ENCODE results near the gene ZBTB8A. TPM values are rescaled to one million over a fixed set of nuclear protein-coding genes. Genes with fewer than 3 reads are reported as not detected.
"Not testable (repeated sequence)": the region's sequence is repeated elsewhere in the genome, so short reads cannot be mapped to it uniquely, and the experiment has no call there.

The ZBTB8A gene
- total and polyA plus RNA-seq, 4 donors: 11.8 to 20.4 (median 13.7) TPM

DNA sequence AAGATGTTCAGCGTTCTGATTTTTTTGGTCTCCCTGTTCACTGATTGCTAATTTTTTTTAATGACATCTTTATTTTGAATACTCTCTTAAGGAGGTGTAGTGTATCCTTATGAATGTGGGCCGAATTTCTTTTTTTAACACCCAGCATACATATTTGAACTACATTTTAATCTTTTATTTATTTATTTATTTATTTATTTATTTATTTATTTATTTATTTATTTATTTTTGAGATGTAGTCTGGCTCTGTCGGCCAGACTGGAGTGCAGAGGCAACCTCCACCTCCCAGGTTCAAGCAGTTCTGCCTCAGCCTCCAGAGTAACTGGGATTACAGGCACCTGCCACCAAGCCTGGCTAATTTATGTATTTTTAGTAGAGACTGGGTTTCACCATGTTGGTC lies 15.1 kb downstream of the ZBTB8A start:
- H3K27me3 ChIP-seq (ENCODE audit: control insufficient read depth, insufficient read depth, low read length): no peaks in the 10 kb centered on the region

GRCh38 chr1:32557035-32557434 lies 17.8 kb downstream of the ZBTB8A start:
- WGBS (ENCODE audit: insufficient coverage): no CpG with 5 or more reads among the region's 5 CpGs
- DNase-seq (ENCODE audit: low read depth in 4 of 6, low spot score in 6 of 6); H3K27ac ChIP-seq (ENCODE audit: low read depth, low read length); H3K27me3 ChIP-seq (ENCODE audit: control insufficient read depth, insufficient read depth, low read length); H3K4me3 ChIP-seq (ENCODE audit: low read depth, low read length); H3K9me3 ChIP-seq (ENCODE audit: control insufficient read depth, insufficient read depth, low read length); H3K4me1 ChIP-seq (ENCODE audit: control insufficient read depth, insufficient read depth, low read length): not testable (repeated sequence)
- peaks cover 38% of the 10 kb centered on the region for H3K36me3 ChIP-seq (ENCODE audit: control insufficient read depth, insufficient read depth, low read length)

More for the DNA sequence above, 15.1 kb downstream of the ZBTB8A start:
- H3K9me3 ChIP-seq (ENCODE audit: control insufficient read depth, insufficient read depth, low read length): no peaks in the 10 kb centered on the region
- H3K36me3 ChIP-seq (ENCODE audit: control insufficient read depth, insufficient read depth, low read length): peaks cover 19% of the 10 kb centered on the region
- no peak overlapping the region for H3K4me3 ChIP-seq (ENCODE audit: low read depth, low read length)
- H3K27ac ChIP-seq (ENCODE audit: low read depth, low read length): no peak overlapping the region
- WGBS (ENCODE audit: insufficient coverage): no CpG with 5 or more reads among the region's 3 CpGs
- no peaks in the 10 kb centered on the region for H3K4me1 ChIP-seq (ENCODE audit: control insufficient read depth, insufficient read depth, low read length)
- no peak for DNase-seq (ENCODE audit: low read depth in 4 of 6, low spot score in 6 of 6)

- DNase-seq (ENCODE audit: low read depth in 4 of 6, low spot score in 6 of 6): no peak
- H3K27me3 ChIP-seq (ENCODE audit: control insufficient read depth, insufficient read depth, low read length): no peaks in the 10 kb centered on the region
- H3K36me3 ChIP-seq (ENCODE audit: control insufficient read depth, insufficient read depth, low read length): peaks cover 41% of the 10 kb centered on the region
- no peak overlapping the region for H3K27ac ChIP-seq (ENCODE audit: low read depth, low read length)
- no peaks in the 10 kb centered on the region for H3K9me3 ChIP-seq (ENCODE audit: control insufficient read depth, insufficient read depth, low read length)
- no CpG with 5 or more reads among the region's 1 CpG for WGBS (ENCODE audit: insufficient coverage)
- H3K4me3 ChIP-seq (ENCODE audit: low read depth, low read length): no peak overlapping the region
- H3K4me1 ChIP-seq (ENCODE audit: control insufficient read depth, insufficient read depth, low read length): no peaks in the 10 kb centered on the region
These were observed 18.6 kb downstream of the ZBTB8A start for GRCh38 chr1:32557812-32558211.

GRCh38 chr1:32568929-32569328 lies 29.7 kb downstream of the ZBTB8A start:
- DNase-seq (ENCODE audit: low read depth in 4 of 6, low spot score in 6 of 6): no peak
- Histone ChIP-seq H3K36me3 (ENCODE audit: control insufficient read depth, insufficient read depth, low read length) (peaks cover 4% of the 10 kb centered on the region), H3K27ac (ENCODE audit: low read depth, low read length) (no peak overlapping the region), H3K27me3 (ENCODE audit: control insufficient read depth, insufficient read depth, low read length) (no peaks in the 10 kb centered on the region), H3K4me3 (ENCODE audit: low read depth, low read length) (no peak overlapping the region), H3K9me3 (ENCODE audit: control insufficient read depth, insufficient read depth, low read length) (no peaks in the 10 kb centered on the region), H3K4me1 (ENCODE audit: control insufficient read depth, insufficient read depth, low read length) (no peaks in the 10 kb centered on the region)
- WGBS (ENCODE audit: insufficient coverage): no CpG with 5 or more reads among the region's 2 CpGs

- peaks cover 5% of the 10 kb centered on the region for H3K36me3 ChIP-seq (ENCODE audit: control insufficient read depth, insufficient read depth, low read length)
- DNase-seq (ENCODE audit: low read depth in 4 of 6, low spot score in 6 of 6): peak in 2 of 6 donors; percentile 5 to 30
- 95% methylated on average over 4 of the region's 10 CpGs for WGBS (ENCODE audit: insufficient coverage)
These were observed 41.3 kb downstream of the ZBTB8A start for GRCh38 chr1:32580348-32581017.

GRCh38 chr1:32592943-32593342 lies 53.7 kb downstream of the ZBTB8A start:
- Histone ChIP-seq H3K27ac (ENCODE audit: low read depth, low read length) (no peak overlapping the region), H3K9me3 (ENCODE audit: control insufficient read depth, insufficient read depth, low read length) (no peaks in the 10 kb centered on the region), H3K27me3 (ENCODE audit: control insufficient read depth, insufficient read depth, low read length) (no peaks in the 10 kb centered on the region), H3K36me3 (ENCODE audit: control insufficient read depth, insufficient read depth, low read length) (peaks cover 24% of the 10 kb centered on the region), H3K4me1 (ENCODE audit: control insufficient read depth, insufficient read depth, low read length) (no peaks in the 10 kb centered on the region), H3K4me3 (ENCODE audit: low read depth, low read length) (no peak overlapping the region)
- no peak for DNase-seq (ENCODE audit: low read depth in 4 of 6, low spot score in 6 of 6)
- WGBS (ENCODE audit: insufficient coverage): no CpG with 5 or more reads among the region's 9 CpGs

More at GRCh38 chr1:32580348-32581017, 41.3 kb downstream of the ZBTB8A start:
- Histone ChIP-seq H3K27me3 (ENCODE audit: control insufficient read depth, insufficient read depth, low read length) (no peaks in the 10 kb centered on the region), H3K4me1 (ENCODE audit: control insufficient read depth, insufficient read depth, low read length) (no peaks in the 10 kb centered on the region), H3K9me3 (ENCODE audit: control insufficient read depth, insufficient read depth, low read length) (no peaks in the 10 kb centered on the region), H3K4me3 (ENCODE audit: low read depth, low read length) (no peak overlapping the region), H3K27ac (ENCODE audit: low read depth, low read length) (no peak overlapping the region)

DNA sequence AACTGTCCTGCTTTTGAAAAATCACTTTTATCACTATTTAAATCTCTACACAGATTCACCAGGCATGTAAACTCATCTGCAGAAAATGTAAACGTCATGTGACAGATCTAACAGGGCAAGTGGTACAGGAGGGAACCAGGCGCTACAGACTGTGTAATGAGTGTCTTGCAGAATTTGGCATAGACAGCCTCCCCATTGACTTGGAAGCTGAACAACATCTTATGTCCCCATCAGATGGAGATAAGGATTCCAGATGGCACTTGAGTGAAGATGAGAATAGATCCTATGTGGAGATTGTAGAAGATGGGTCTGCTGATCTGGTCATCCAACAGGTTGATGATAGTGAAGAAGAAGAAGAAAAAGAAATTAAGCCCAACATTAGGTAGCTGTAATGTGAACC lies 60.8 kb downstream of the ZBTB8A start:
- Histone ChIP-seq H3K9me3 (ENCODE audit: control insufficient read depth, insufficient read depth, low read length) (no peaks in the 10 kb centered on the region), H3K4me1 (ENCODE audit: control insufficient read depth, insufficient read depth, low read length) (no peaks in the 10 kb centered on the region), H3K36me3 (ENCODE audit: control insufficient read depth, insufficient read depth, low read length) (peaks cover 13% of the 10 kb centered on the region), H3K4me3 (ENCODE audit: low read depth, low read length) (no peak overlapping the region), H3K27me3 (ENCODE audit: control insufficient read depth, insufficient read depth, low read length) (no peaks in the 10 kb centered on the region), H3K27ac (ENCODE audit: low read depth, low read length) (no peak overlapping the region)
- WGBS (ENCODE audit: insufficient coverage): 100% methylated on average over 2 of the region's 2 CpGs
- DNase-seq (ENCODE audit: low read depth in 4 of 6, low spot score in 6 of 6): peak in 1 of 6 donors; percentile 67

- no peaks in the 10 kb centered on the region for H3K27me3 ChIP-seq (ENCODE audit: control insufficient read depth, insufficient read depth, low read length)
- H3K27ac ChIP-seq (ENCODE audit: low read depth, low read length): no peak overlapping the region
- H3K9me3 ChIP-seq (ENCODE audit: control insufficient read depth, insufficient read depth, low read length): no peaks in the 10 kb centered on the region
These were observed 66.6 kb downstream of the ZBTB8A start for GRCh38 chr1:32605711-32606424.

DNA sequence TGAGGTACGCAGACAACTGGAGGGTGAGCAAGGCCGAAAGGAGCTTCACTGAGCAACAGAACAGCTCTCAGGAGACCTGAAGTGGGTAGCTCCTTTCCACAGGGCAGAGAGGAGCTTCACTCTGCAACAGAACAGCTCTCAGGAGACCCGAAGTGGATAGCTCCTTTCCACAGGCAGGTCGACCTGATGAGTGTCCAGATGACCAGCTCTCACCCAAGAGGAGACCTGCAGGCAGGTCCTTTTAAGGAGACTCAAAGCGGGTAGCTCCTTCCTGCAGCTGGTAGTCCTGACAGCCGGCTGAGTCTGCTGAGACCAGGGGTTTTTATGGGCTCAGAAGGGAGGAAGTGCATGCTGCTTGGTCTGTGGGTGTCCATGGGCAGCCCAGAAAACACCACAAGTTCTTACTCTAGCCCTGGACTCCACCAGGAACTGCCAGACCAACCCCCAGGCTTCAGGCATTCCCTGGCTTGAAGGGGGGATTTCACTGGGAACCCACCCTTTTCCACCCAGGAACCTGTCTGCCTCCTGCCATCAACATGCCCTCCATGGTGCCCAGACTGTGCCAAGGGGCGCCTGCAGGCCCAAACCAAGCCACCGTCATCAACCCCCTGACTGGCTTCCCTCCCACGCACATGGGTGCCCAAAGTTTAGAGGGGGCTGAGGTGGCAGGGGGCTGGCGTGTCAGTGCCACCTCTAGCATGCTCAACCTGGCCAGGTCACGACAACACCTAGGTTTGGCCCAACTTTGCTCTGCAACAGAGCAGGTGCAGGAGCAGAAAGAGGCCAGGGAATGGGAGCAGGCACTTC lies 67.5 kb downstream of the ZBTB8A start:
- Histone ChIP-seq H3K36me3 (ENCODE audit: control insufficient read depth, insufficient read depth, low read length) (peaks cover 17% of the 10 kb centered on the region), H3K4me3 (ENCODE audit: low read depth, low read length) (no peak overlapping the region), H3K9me3 (ENCODE audit: control insufficient read depth, insufficient read depth, low read length) (no peaks in the 10 kb centered on the region), H3K27me3 (ENCODE audit: control insufficient read depth, insufficient read depth, low read length) (no peaks in the 10 kb centered on the region), H3K27ac (ENCODE audit: low read depth, low read length) (no peak overlapping the region), H3K4me1 (ENCODE audit: control insufficient read depth, insufficient read depth, low read length) (peaks cover 2% of the 10 kb centered on the region)
- DNase-seq (ENCODE audit: low read depth in 4 of 6, low spot score in 6 of 6): no peak
- WGBS (ENCODE audit: insufficient coverage): 92% methylated on average over 10 of the region's 11 CpGs

More at GRCh38 chr1:32605711-32606424, 66.6 kb downstream of the ZBTB8A start:
- H3K4me1 ChIP-seq (ENCODE audit: control insufficient read depth, insufficient read depth, low read length): no peaks in the 10 kb centered on the region
- 93% methylated on average over 17 of the region's 17 CpGs for WGBS (ENCODE audit: insufficient coverage)
- DNase-seq (ENCODE audit: low read depth in 4 of 6, low spot score in 6 of 6): no peak
- H3K36me3 ChIP-seq (ENCODE audit: control insufficient read depth, insufficient read depth, low read length): peaks cover 17% of the 10 kb centered on the region
- H3K4me3 ChIP-seq (ENCODE audit: low read depth, low read length): no peak overlapping the region
